GM23338 (cell line): Measurements from ENCODE around the gene DLG3. TPM values are rescaled to one million over a fixed set of nuclear protein-coding genes. Genes with fewer than 3 reads are reported as not detected.

Experiments
- ATAC-seq: fragments of 200-7000 bp; cut with Tn5 transposase; 3 replicates; pipeline ENCODE4 v1.9.1; 2020
- DNase-seq: peaks from one replicate; pipeline ENCODE4 v3.0.0-alpha.2; 2015; ENCODE audit warnings: low spot score
- H2AFZ ChIP-seq: fragments of 200-600 bp; sonication (generic); 2 replicates; pipeline ENCODE4 v1.8.0; 2016; ENCODE audit warnings: antibody characterized with exemption, mild to moderate bottlenecking, moderate library complexity
- H3F3A ChIP-seq: fragments of 200-600 bp; sonication (generic); replicated peaks from 2 replicates; pipeline ENCODE4 v1.8.0; 2017; ENCODE audit warnings: antibody characterized with exemption, mixed run types, low read depth
- H3K27ac ChIP-seq: fragments of 200-600 bp; sonication (generic); 2 replicates; pipeline ENCODE4 v1.6.1; 2016; ENCODE audit warnings: low read depth
- H3K27me3 ChIP-seq: fragments of 200-600 bp; sonication (generic); 2 replicates; pipeline ENCODE4 v1.8.0; 2016; ENCODE audit warnings: mild to moderate bottlenecking, mixed run types, moderate library complexity; ENCODE audit not compliant: insufficient read depth
- H3K36me3 ChIP-seq: fragments of 200-600 bp; sonication (generic); 2 replicates; pipeline ENCODE4 v1.8.0; 2016; ENCODE audit warnings: mild to moderate bottlenecking; ENCODE audit not compliant: insufficient read depth
- H3K4me1 ChIP-seq: fragments of 200-600 bp; sonication (generic); 2 replicates; pipeline ENCODE4 v1.8.0; 2016; ENCODE audit warnings: mild to moderate bottlenecking, moderate library complexity; ENCODE audit not compliant: insufficient read depth
- H3K4me2 ChIP-seq: fragments of 200-600 bp; sonication (generic); 2 replicates; pipeline ENCODE4 v1.7.1; 2017; ENCODE audit warnings: mixed run types
- H3K4me3 ChIP-seq: fragments of 200-600 bp; sonication (generic); 2 replicates; pipeline ENCODE4 v1.6.1; 2016; ENCODE audit warnings: mixed run types
- H3K79me2 ChIP-seq: fragments of 200-600 bp; sonication (generic); replicated peaks from 2 replicates; pipeline ENCODE4 v1.8.0; 2017; ENCODE audit warnings: mild to moderate bottlenecking; ENCODE audit not compliant: insufficient read depth
- H3K9me2 ChIP-seq: fragments of 200-600 bp; sonication (generic); 2 replicates; pipeline ENCODE4 v1.8.0; 2017; ENCODE audit not compliant: insufficient read depth
- H4K20me1 ChIP-seq: fragments of 200-600 bp; sonication (generic); replicated peaks from 2 replicates; pipeline ENCODE4 v1.8.0; 2017; ENCODE audit warnings: mild to moderate bottlenecking; ENCODE audit not compliant: insufficient read depth
- H3K27ac Mint-ChIP-seq: 2 replicates; pipeline ENCODE4 v1.8.0; 2020; ENCODE audit warnings: inconsistent platforms, mild to moderate bottlenecking, moderate library complexity, mixed read lengths
- H3K27me3 Mint-ChIP-seq: 3 replicates; pipeline ENCODE4 v1.8.0; 2022; ENCODE audit warnings: low read depth, mild to moderate bottlenecking, moderate library complexity, mixed read lengths, inconsistent platforms; ENCODE audit not compliant: insufficient read depth, poor library complexity
- H3K36me3 Mint-ChIP-seq: 3 replicates; pipeline ENCODE4 v1.8.0; 2021; ENCODE audit warnings: low read depth, mild to moderate bottlenecking, inconsistent platforms, moderate library complexity, mixed read lengths
- H3K4me1 Mint-ChIP-seq: 3 replicates; pipeline ENCODE4 v1.8.0; 2020; ENCODE audit warnings: mild to moderate bottlenecking, inconsistent platforms, mixed read lengths
- H3K4me3 Mint-ChIP-seq: 3 replicates; pipeline ENCODE4 v1.8.0; 2021; ENCODE audit warnings: moderate library complexity, mild to moderate bottlenecking, inconsistent platforms, mixed read lengths
- H3K9me3 Mint-ChIP-seq: 3 replicates; pipeline ENCODE4 v1.8.0; 2020; ENCODE audit warnings: moderate library complexity, mild to moderate bottlenecking, inconsistent platforms, mixed read lengths
- CREB1 ChIP-seq: fragments of 250-450 bp; sonication (Bioruptor Pico); IDR thresholded peaks from 2 replicates; pipeline ENCODE4 v1.5.0; 2020; ENCODE audit warnings: low read depth, mild to moderate bottlenecking, moderate library complexity
- EZH2 ChIP-seq: fragments of 200-600 bp; sonication (generic); IDR thresholded peaks from one replicate; pipeline ENCODE4 v1.8.0; 2017; ENCODE audit warnings: antibody characterized with exemption, mild to moderate bottlenecking, low read depth; ENCODE audit not compliant: unreplicated experiment
- EZH2phosphoT487 ChIP-seq: fragments of 200-600 bp; sonication (generic); IDR thresholded peaks from one replicate; pipeline ENCODE4 v1.8.1; 2018; ENCODE audit warnings: antibody characterized with exemption; ENCODE audit not compliant: unreplicated experiment
- JUNB ChIP-seq: IDR thresholded peaks from one replicate; pipeline ENCODE4 v1.6.1; 2016; ENCODE audit warnings: antibody characterized with exemption; ENCODE audit not compliant: unreplicated experiment
- NANOG ChIP-seq: IDR thresholded peaks from 2 replicates; pipeline ENCODE4 v1.6.1; 2016; ENCODE audit warnings: antibody characterized with exemption, borderline replicate concordance
- POLR2AphosphoS5 ChIP-seq: IDR thresholded peaks from 2 replicates; pipeline ENCODE4 v1.6.1; 2016; ENCODE audit warnings: antibody characterized with exemption, low read depth
- STAT1 ChIP-seq: IDR thresholded peaks from one replicate; pipeline ENCODE4 v1.6.1; 2016; ENCODE audit warnings: antibody characterized with exemption; ENCODE audit not compliant: unreplicated experiment
- ZNF114 ChIP-seq: fragments of 250-450 bp; sonication (Bioruptor Pico); IDR thresholded peaks from 2 replicates; pipeline ENCODE4 v1.5.0; 2020; ENCODE audit warnings: mild to moderate bottlenecking, moderate library complexity
- ZNF331 ChIP-seq: fragments of 250-450 bp; sonication (Bioruptor Pico); IDR thresholded peaks from 2 replicates; pipeline ENCODE4 v1.5.0; 2020; ENCODE audit warnings: low read depth, mild to moderate bottlenecking, moderate library complexity
- ZNF462 ChIP-seq: fragments of 250-450 bp; sonication (Bioruptor Pico); IDR thresholded peaks from 2 replicates; pipeline ENCODE4 v1.5.0; 2020; ENCODE audit warnings: mild to moderate bottlenecking, moderate library complexity
- polyA plus RNA-seq: library from polyadenylated mRNA; unstranded; fragments of >200 nt; fragmentation: Nextera tagmentation; extraction: Ambion mirVana; gene quantifications from 2 replicates; pipeline ENCODE4 v1.2.1, GENCODE V29; 2016
- total RNA-seq: library from RNA; depleted of rRNA; stranded (reverse); fragments of >200 nt; shearing (Covaris generic); gene quantifications from 2 replicates; pipeline ENCODE4 v1.2.3, GENCODE V29; 2014
- TF ChIP-seq, protein P1 (sequence below), 2 experiments: fragments of 200-600 bp in 1 of 2; sonication (generic) in 1 of 2; conservative IDR thresholded peaks; 2 replicates each; pipeline versions ENCODE4 v1.5.1 to v1.6.1; 2016 to 2017; ENCODE audit warnings: antibody characterized with exemption in 2 of 2, low read depth in 2 of 2, mild to moderate bottlenecking in 2 of 2, moderate library complexity in 1 of 2
- TF ChIP-seq, protein P2 (sequence below): IDR thresholded peaks from one replicate; pipeline ENCODE4 v1.6.1; 2018; ENCODE audit warnings: antibody characterized with exemption; ENCODE audit not compliant: unreplicated experiment
- TF ChIP-seq, protein P3 (sequence below): IDR thresholded peaks from 2 replicates; pipeline ENCODE4 v1.6.1; 2016; ENCODE audit warnings: antibody characterized with exemption

The DLG3 gene
- total and polyA plus RNA-seq, 2 experiments from 2014 or later = 13.0 to 61.8 TPM

DNA sequence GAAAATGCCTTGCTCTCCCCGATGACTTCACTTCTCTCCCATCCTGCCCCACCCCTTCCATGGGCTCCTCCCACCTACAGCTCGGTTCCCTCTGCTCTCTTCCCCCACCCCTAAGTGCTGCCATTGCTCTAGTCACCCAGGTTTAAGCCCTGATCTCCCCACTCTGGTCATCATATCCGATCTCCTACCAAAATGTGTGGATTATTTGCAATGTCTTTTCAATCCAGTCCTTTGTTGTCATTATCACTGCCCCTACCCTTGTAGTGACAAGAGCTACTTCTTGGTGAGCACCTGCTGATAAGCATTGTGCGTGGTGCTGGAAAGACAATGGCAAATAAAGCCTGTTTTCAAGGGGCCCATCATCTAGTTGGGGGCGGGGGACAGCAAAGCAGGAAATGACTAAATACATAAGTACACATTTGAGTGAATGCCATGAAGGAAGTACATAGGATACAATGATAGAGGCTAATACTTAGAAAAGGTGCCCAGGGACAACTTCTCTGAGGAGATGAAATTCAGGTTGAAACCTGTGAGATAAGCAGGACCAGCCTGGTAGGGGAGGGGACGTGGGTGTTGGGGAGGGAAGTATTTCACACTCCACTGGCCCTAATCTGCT is 63.8 kb downstream of the DLG3 start:
- peak; percentile 33; the same call in 2 of the 3 replicates for ATAC-seq
- no peaks in the 10 kb centered on the region for H3F3A ChIP-seq
- H3K4me1 ChIP-seq = peaks cover 12% of the 10 kb centered on the region
- Mint-ChIP-seq H3K4me1 (peaks cover 35% of the 10 kb centered on the region), H3K9me3 (no peaks in the 10 kb centered on the region; the same call in 2 of the 3 replicates), H3K36me3 (peaks cover 16% of the 10 kb centered on the region), H3K27me3 (peaks cover 7% of the 10 kb centered on the region), H3K27ac (no peak overlapping the region; the same call in 1 of the 2 replicates), H3K4me3 (no peak overlapping the region)
- no peak overlapping the region for H3K4me3 ChIP-seq
- no peak overlapping the region for H3K27ac ChIP-seq
- H4K20me1 ChIP-seq = no peaks in the 10 kb centered on the region
- no peaks in the 10 kb centered on the region for H3K9me2 ChIP-seq
- TF ChIP-seq NANOG = no peak
- no peak for TF ChIP-seq ZNF114 (CRISPR knock-in tag)
- TF ChIP-seq, protein P1, sequence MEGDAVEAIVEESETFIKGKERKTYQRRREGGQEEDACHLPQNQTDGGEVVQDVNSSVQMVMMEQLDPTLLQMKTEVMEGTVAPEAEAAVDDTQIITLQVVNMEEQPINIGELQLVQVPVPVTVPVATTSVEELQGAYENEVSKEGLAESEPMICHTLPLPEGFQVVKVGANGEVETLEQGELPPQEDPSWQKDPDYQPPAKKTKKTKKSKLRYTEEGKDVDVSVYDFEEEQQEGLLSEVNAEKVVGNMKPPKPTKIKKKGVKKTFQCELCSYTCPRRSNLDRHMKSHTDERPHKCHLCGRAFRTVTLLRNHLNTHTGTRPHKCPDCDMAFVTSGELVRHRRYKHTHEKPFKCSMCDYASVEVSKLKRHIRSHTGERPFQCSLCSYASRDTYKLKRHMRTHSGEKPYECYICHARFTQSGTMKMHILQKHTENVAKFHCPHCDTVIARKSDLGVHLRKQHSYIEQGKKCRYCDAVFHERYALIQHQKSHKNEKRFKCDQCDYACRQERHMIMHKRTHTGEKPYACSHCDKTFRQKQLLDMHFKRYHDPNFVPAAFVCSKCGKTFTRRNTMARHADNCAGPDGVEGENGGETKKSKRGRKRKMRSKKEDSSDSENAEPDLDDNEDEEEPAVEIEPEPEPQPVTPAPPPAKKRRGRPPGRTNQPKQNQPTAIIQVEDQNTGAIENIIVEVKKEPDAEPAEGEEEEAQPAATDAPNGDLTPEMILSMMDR (conservative IDR thresholded peaks at IDR 0.05; ENCODE audit: low read depth in 2 of 2) = no peak
- TF ChIP-seq, protein P2, sequence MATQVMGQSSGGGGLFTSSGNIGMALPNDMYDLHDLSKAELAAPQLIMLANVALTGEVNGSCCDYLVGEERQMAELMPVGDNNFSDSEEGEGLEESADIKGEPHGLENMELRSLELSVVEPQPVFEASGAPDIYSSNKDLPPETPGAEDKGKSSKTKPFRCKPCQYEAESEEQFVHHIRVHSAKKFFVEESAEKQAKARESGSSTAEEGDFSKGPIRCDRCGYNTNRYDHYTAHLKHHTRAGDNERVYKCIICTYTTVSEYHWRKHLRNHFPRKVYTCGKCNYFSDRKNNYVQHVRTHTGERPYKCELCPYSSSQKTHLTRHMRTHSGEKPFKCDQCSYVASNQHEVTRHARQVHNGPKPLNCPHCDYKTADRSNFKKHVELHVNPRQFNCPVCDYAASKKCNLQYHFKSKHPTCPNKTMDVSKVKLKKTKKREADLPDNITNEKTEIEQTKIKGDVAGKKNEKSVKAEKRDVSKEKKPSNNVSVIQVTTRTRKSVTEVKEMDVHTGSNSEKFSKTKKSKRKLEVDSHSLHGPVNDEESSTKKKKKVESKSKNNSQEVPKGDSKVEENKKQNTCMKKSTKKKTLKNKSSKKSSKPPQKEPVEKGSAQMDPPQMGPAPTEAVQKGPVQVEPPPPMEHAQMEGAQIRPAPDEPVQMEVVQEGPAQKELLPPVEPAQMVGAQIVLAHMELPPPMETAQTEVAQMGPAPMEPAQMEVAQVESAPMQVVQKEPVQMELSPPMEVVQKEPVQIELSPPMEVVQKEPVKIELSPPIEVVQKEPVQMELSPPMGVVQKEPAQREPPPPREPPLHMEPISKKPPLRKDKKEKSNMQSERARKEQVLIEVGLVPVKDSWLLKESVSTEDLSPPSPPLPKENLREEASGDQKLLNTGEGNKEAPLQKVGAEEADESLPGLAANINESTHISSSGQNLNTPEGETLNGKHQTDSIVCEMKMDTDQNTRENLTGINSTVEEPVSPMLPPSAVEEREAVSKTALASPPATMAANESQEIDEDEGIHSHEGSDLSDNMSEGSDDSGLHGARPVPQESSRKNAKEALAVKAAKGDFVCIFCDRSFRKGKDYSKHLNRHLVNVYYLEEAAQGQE = no peak
- TF ChIP-seq STAT1 = no peak
- TF ChIP-seq ZNF462 (CRISPR knock-in tag) = no peak
- no peak for TF ChIP-seq POLR2AphosphoS5
- TF ChIP-seq EZH2phosphoT487 = no peak
- no peak for TF ChIP-seq EZH2
- TF ChIP-seq JUNB = no peak
- no peak for TF ChIP-seq CREB1 (CRISPR knock-in tag)
- TF ChIP-seq, protein P3, sequence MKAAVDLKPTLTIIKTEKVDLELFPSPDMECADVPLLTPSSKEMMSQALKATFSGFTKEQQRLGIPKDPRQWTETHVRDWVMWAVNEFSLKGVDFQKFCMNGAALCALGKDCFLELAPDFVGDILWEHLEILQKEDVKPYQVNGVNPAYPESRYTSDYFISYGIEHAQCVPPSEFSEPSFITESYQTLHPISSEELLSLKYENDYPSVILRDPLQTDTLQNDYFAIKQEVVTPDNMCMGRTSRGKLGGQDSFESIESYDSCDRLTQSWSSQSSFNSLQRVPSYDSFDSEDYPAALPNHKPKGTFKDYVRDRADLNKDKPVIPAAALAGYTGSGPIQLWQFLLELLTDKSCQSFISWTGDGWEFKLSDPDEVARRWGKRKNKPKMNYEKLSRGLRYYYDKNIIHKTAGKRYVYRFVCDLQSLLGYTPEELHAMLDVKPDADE = no peak
- no peak for TF ChIP-seq ZNF331 (CRISPR knock-in tag)
- no peaks in the 10 kb centered on the region for H3K36me3 ChIP-seq
- DNase-seq = no peak
- no peaks in the 10 kb centered on the region for H3K79me2 ChIP-seq
- H3K4me2 ChIP-seq = peak overlapping the region; percentile 60; the same call in 1 of the 2 replicates
- H2AFZ ChIP-seq = no peak overlapping the region
- H3K27me3 ChIP-seq = no peaks in the 10 kb centered on the region
